Epithelial cell of alveolus of lung (primary cell): Measurements from ENCODE around the gene RAG2. TPM values are rescaled to one million over a fixed set of nuclear protein-coding genes. Genes with fewer than 3 reads are reported as not detected.

ENCODE experiments used
- total RNA-seq: library from RNA; depleted of rRNA; stranded (reverse); fragments of >200 nt; gene quantifications from 2 replicates; pipeline ENCODE4 v1.2.1, GENCODE V29; 2015

Gene RAG2
- not detected in 2 replicates for total RNA-seq

DNA sequence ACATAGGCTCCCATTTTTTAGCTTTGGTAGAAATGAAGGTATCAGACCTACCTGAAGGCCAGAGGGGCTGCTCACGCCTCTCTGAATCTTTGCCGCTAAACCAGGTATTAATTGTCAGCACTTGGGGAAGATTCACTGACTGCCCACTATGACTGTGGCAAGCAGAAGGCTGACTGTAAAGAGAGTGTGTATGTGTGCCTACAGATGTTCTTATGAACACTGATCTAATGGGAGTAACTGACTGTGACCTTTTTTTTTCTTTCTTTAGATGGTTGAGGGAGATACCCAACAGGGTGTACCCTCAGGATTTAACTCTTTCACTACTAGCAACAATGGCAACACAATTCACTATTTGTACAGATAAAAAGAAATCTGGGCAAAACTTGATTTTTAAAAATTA, at the start of gene RAG2:
RAG2 (minus strand) TSS at position 186 of the 400 bp plus-strand sequence. CDS start 4,068 bp downstream, outside the sequence.

DNA sequence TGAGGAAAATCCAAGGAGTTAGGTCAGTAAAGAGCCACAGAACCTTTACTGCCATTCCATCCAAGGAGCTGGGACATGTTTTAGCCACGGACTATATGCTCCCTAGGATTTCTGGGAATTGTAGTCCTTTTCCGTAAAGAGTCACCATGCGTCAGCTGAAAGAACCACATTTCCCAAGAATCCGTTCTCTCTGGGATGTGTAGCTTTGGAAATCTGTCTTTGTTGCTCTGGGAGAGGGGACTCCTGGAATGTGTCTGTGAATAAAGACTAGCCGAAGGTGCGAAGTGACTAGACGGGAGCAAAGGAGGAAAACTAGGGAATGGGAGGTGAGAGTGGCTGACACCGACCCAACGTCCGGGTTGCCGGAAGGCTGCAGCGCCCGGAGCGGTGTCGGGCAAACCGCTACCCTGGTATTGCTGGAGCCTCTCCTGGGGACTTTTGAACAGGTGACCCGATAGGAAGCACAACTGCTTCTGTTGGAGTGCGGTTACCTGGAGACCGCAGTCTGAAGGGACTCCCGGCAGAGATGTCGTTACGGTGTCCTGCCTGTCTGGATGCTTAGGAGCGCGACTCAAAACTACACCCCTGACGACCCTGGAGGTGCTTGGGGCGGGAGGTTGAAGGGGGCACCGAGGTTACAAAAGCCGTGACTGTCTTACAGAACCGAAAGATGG, 3.6 kb downstream of the RAG2 start, which contains the start of gene IFTAP:
IFTAP (plus strand) TSS at position 187 of the 674 bp plus-strand sequence. CDS start 15,602 bp downstream, outside the sequence.

DNA sequence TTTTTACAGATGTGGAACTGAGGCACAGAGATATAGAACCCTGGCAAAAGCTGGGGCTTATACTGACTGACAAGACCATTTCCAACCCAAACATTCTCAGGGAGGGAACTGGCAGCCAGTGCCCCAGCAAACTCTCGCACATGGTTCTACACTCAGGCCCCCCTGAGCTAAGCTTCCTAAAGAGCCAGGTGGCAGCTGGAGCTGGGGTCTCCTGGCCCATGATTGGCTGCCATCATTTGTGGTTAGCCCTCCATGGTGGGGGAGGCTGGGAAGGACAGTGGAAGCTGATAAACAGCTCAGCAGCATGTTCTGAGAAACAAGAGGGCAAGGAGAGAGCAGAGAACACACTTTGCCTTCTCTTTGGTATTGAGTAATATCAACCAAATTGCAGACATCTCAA, 30.3 kb downstream of the RAG2 start, which contains the start of gene RAG1:
RAG1 (plus strand) TSS at position 314 of the 400 bp plus-strand sequence. CDS start 5,298 bp downstream, outside the sequence.

Other genes starting within 250 kb of the RAG2 start
- gene TRAF6, start 88.0 kb downstream of the RAG2 start, total RNA-seq, result 7.6 and 9.0 TPM in 2 replicates
- gene RAG1, start 30.2 kb downstream of the RAG2 start, total RNA-seq, result 0.65 and 1.2 TPM in 2 replicates
- gene IFTAP, start 3.7 kb downstream of the RAG2 start, total RNA-seq, result 23.4 and 57.6 TPM in 2 replicates